Mucosa of descending colon (tissue), 3 donors: Measurements from ENCODE around the gene FOSL1. TPM values are rescaled to one million over a fixed set of nuclear protein-coding genes. Genes with fewer than 3 reads are reported as not detected.
"Not testable (repeated sequence)": the region's sequence is repeated elsewhere in the genome, so short reads cannot be mapped to it uniquely, and the experiment has no call there.

Experiments used
- ATAC-seq: fragments of 200-7000 bp; cut with Tn5 transposase; one replicate; pipeline ENCODE4 v1.9.1; 2020; ENCODE audit warnings: mild to moderate bottlenecking, moderate library complexity
- DNase-seq, 3 donors: peaks; one replicate each; pipeline ENCODE4 v3.0.0-alpha.2; 2020
- H3K36me3 ChIP-seq: fragments of 200-600 bp; one replicate; pipeline ENCODE4 v1.8.0; 2021; ENCODE audit warnings: low read depth, mild to moderate bottlenecking
- H3K4me1 ChIP-seq: fragments of 200-600 bp; one replicate; pipeline ENCODE4 v1.8.0; 2021; ENCODE audit warnings: low read depth, mild to moderate bottlenecking
- H3K4me3 ChIP-seq: fragments of 200-600 bp; one replicate; pipeline ENCODE4 v1.8.0; 2021; ENCODE audit warnings: mild to moderate bottlenecking
- H3K9me3 ChIP-seq: fragments of 200-600 bp; one replicate; pipeline ENCODE4 v1.8.0; 2021; ENCODE audit warnings: mild to moderate bottlenecking
- CTCF ChIP-seq: fragments of 200-600 bp; IDR thresholded peaks from one replicate; pipeline ENCODE4 v1.8.0; 2022; ENCODE audit warnings: antibody characterized with exemption, mild to moderate bottlenecking
- intact Hi-C, 2 donors: fragments of 100-400 bp; cut with DNase I in 1 of 2; cut with micrococcal nuclease in 1 of 2; formaldehyde crosslinking; loops; one replicate each; pipeline versions ENCODE4 v1.11.0 to v1.11.1; 2022; cut with DNase I, micrococcal nuclease
- total RNA-seq, 3 donors: library from RNA; stranded (reverse); fragmentation: NEBNext Ultra II Directional in 2 of 3; extraction: Animal tissue kit (Norgen Biotek cat#: 25700) in 2 of 3; gene quantifications; one replicate each; pipeline versions ENCODE4 v1.2.1 to v1.2.4, GENCODE V29; 2021 to 2023
- donor health status: DM: no; HTN: no; CAD: no; lungs with moderate emphysema.
- donor health status: DM: no; HTN: no; CAD: no.
- donor health status: DM: no; HTN: yes; CAD: no.

FOSL1 gene
- total RNA-seq, 3 donors from 2014 or later: 1.2 to 1.6 (median 1.2) TPM

GRCh38 chr11:65849771-65850216 is 50.4 kb downstream of the FOSL1 start:
- Histone ChIP-seq H3K36me3 (no peaks in the 10 kb centered on the region), H3K4me1 (peaks cover 24% of the 10 kb centered on the region), H3K4me3 (no peak overlapping the region), H3K9me3 (no peaks in the 10 kb centered on the region)
- DNase-seq (peak in 1 of 3 donors; percentile 56), ATAC-seq (no peak)
- no peak for TF ChIP-seq CTCF
- intact Hi-C loops: no loop called here

GRCh38 chr11:65849366-65849765 is 50.8 kb downstream of the FOSL1 start:
- no peak for TF ChIP-seq CTCF
- Histone ChIP-seq H3K36me3 (no peaks in the 10 kb centered on the region), H3K4me3 (no peak overlapping the region), H3K9me3 (no peaks in the 10 kb centered on the region), H3K4me1 (peaks cover 24% of the 10 kb centered on the region)
- no peak for DNase-seq
- no peak for ATAC-seq
- intact Hi-C loops: no loop called here

GRCh38 chr11:65848693-65849092 is 51.5 kb downstream of the FOSL1 start:
- H3K36me3 ChIP-seq, H3K9me3 ChIP-seq, ATAC-seq, H3K4me3 ChIP-seq, DNase-seq, intact Hi-C loops: not testable (repeated sequence)
- peaks cover 26% of the 10 kb centered on the region for H3K4me1 ChIP-seq

- ATAC-seq (no peak), DNase-seq (no peak)
- Histone ChIP-seq H3K4me1 (peaks cover 16% of the 10 kb centered on the region), H3K4me3 (no peak overlapping the region), H3K36me3 (no peaks in the 10 kb centered on the region), H3K9me3 (no peaks in the 10 kb centered on the region)
- no peak for TF ChIP-seq CTCF
- intact Hi-C loops: no loop called here
These were observed 52.4 kb downstream of the FOSL1 start for GRCh38 chr11:65847746-65848145.

- no peak for TF ChIP-seq CTCF
- DNase-seq (peak; percentile 58 to 73 (median 62)), ATAC-seq (peak; percentile 85)
- H3K4me1 ChIP-seq: peaks cover 4% of the 10 kb centered on the region
- no peak overlapping the region for H3K4me3 ChIP-seq
- H3K36me3 ChIP-seq: no peaks in the 10 kb centered on the region
- intact Hi-C loops: no loop called here
- H3K9me3 ChIP-seq: no peaks in the 10 kb centered on the region
These were observed 55.8 kb downstream of the FOSL1 start for GRCh38 chr11:65844231-65844872.

GRCh38 chr11:65843811-65844210 is 56.4 kb downstream of the FOSL1 start:
- Histone ChIP-seq H3K9me3 (no peaks in the 10 kb centered on the region), H3K36me3 (no peaks in the 10 kb centered on the region), H3K4me3 (no peak overlapping the region), H3K4me1 (peaks cover 4% of the 10 kb centered on the region)
- intact Hi-C loops: no loop called here
- no peak for TF ChIP-seq CTCF
- DNase-seq (no peak), ATAC-seq (peak; percentile 26)
